HEK293 (cell line): Measurements from ENCODE around the gene DDX50.

ENCODE experiments used
- CTCF ChIA-PET: fragments of 350-600 bp; formaldehyde crosslinking; extraction: SDS; loops from one replicate; lab custom pipeline; 2021; ENCODE audit warnings: antibody characterized with exemption; lab: Yijun Ruan, JAX
- POLR2A ChIA-PET: fragments of 300-600 bp; formaldehyde crosslinking; extraction: SDS; loops from one replicate; lab custom pipeline; 2020; ENCODE audit warnings: antibody characterized with exemption, inconsistent platforms; lab: Yijun Ruan, JAX
- H3K27ac ChIP-seq: fragments of 200-500 bp; sonication (Bioruptor generic); 2 replicates; pipeline ENCODE4 v1.5.1; 2014; ENCODE audit warnings: low read depth, low read length, control low read depth, inconsistent platforms; ENCODE audit errors: extremely low read depth
- H3K36me3 ChIP-seq, 2 experiments: fragments of 200-500 bp in 1 of 2; sonication (Bioruptor generic) in 1 of 2; 1 replicate in 1 of 2; 2 replicates in 1 of 2; pipeline ENCODE4 v1.5.1; 2014 to 2017; ENCODE audit warnings: inconsistent platforms in 2 of 2, low read length in 2 of 2; ENCODE audit not compliant: control insufficient read depth in 2 of 2, insufficient read depth in 1 of 2
- H3K4me1 ChIP-seq: fragments of 200-500 bp; sonication (Bioruptor generic); 2 replicates; pipeline ENCODE4 v1.5.1; 2014; ENCODE audit warnings: mild to moderate bottlenecking, low read length, inconsistent platforms; ENCODE audit not compliant: control insufficient read depth, insufficient read depth
- H3K4me3 ChIP-seq: 2 replicates; pipeline ENCODE4 v1.5.1; 2011; ENCODE audit warnings: low read depth, mild to moderate bottlenecking, control low read depth, low read length, moderate library complexity
- H3K9me3 ChIP-seq: fragments of 200-500 bp; sonication (Bioruptor generic); 2 replicates; pipeline ENCODE4 v1.5.1; 2014; ENCODE audit warnings: low read depth, low read length, inconsistent platforms; ENCODE audit not compliant: control insufficient read depth, insufficient read depth
- EGR2 ChIP-seq: fragments of 450-650 bp; formaldehyde crosslinking; IDR thresholded peaks from 2 replicates; pipeline ENCODE4 v1.5.1; 2016; ENCODE audit warnings: low read depth, missing biosample characterization, missing genetic modification characterization
- HOXC10 ChIP-seq: sonication (generic); formaldehyde crosslinking; IDR thresholded peaks from 2 replicates; pipeline ENCODE4 v1.8.1; 2023; ENCODE audit warnings: mild to moderate bottlenecking, missing genetic modification reagents
- KLF16 ChIP-seq: fragments of 450-650 bp; formaldehyde crosslinking; IDR thresholded peaks from 2 replicates; pipeline ENCODE4 v1.5.1; 2017; ENCODE audit warnings: missing biosample characterization, missing genetic modification characterization
- OVOL3 ChIP-seq: fragments of 450-650 bp; formaldehyde crosslinking; IDR thresholded peaks from 2 replicates; pipeline ENCODE4 v1.5.1; 2016; ENCODE audit warnings: missing biosample characterization, missing genetic modification characterization
- TSHZ1 ChIP-seq: fragments of 450-650 bp; formaldehyde crosslinking; IDR thresholded peaks from 2 replicates; pipeline ENCODE4 v1.5.1; 2016; ENCODE audit warnings: missing biosample characterization, missing genetic modification characterization, borderline replicate concordance
- YY2 ChIP-seq: fragments of 450-650 bp; formaldehyde crosslinking; IDR thresholded peaks from 2 replicates; pipeline ENCODE4 v1.5.1; 2016; ENCODE audit warnings: missing biosample characterization, missing genetic modification characterization
- ZBTB1 ChIP-seq: fragments of 450-650 bp; formaldehyde crosslinking; IDR thresholded peaks from 2 replicates; pipeline ENCODE4 v1.5.1; 2016; ENCODE audit warnings: missing biosample characterization, missing genetic modification characterization
- ZBTB17 ChIP-seq: fragments of 450-650 bp; formaldehyde crosslinking; IDR thresholded peaks from 2 replicates; pipeline ENCODE4 v1.5.1; 2016; ENCODE audit warnings: missing biosample characterization, missing genetic modification characterization
- ZBTB20 ChIP-seq: fragments of 450-650 bp; formaldehyde crosslinking; IDR thresholded peaks from 2 replicates; pipeline ENCODE4 v1.5.1; 2016; ENCODE audit warnings: missing biosample characterization, missing genetic modification characterization
- ZBTB26 ChIP-seq: fragments of 450-650 bp; formaldehyde crosslinking; optimal IDR thresholded peaks from 2 replicates; pipeline ENCODE3; 2016; ENCODE audit warnings: missing biosample characterization, mild to moderate bottlenecking, missing genetic modification characterization
- ZBTB7A ChIP-seq: fragments of 450-650 bp; formaldehyde crosslinking; IDR thresholded peaks from 2 replicates; pipeline ENCODE4 v1.5.1; 2016; ENCODE audit warnings: low read depth, missing biosample characterization, missing genetic modification characterization
- ZFHX2 ChIP-seq: fragments of 450-650 bp; formaldehyde crosslinking; conservative IDR thresholded peaks from 2 replicates; pipeline ENCODE4 v1.5.1; 2016; ENCODE audit warnings: missing biosample characterization, missing genetic modification characterization
- ZNF2 ChIP-seq: fragments of 450-650 bp; formaldehyde crosslinking; IDR thresholded peaks from 2 replicates; pipeline ENCODE4 v1.5.1; 2016; ENCODE audit warnings: missing biosample characterization, missing genetic modification characterization
- ZNF266 ChIP-seq: fragments of 450-650 bp; formaldehyde crosslinking; IDR thresholded peaks from 2 replicates; pipeline ENCODE4 v1.5.1; 2016; ENCODE audit warnings: missing biosample characterization, missing genetic modification characterization, low read depth
- ZNF292 ChIP-seq: fragments of 450-650 bp; formaldehyde crosslinking; IDR thresholded peaks from 2 replicates; pipeline ENCODE4 v1.5.1; 2016; ENCODE audit warnings: low read depth, missing biosample characterization, missing genetic modification characterization, borderline replicate concordance
- ZNF302 ChIP-seq: fragments of 450-650 bp; formaldehyde crosslinking; IDR thresholded peaks from 2 replicates; pipeline ENCODE4 v1.5.1; 2016; ENCODE audit warnings: missing biosample characterization, missing genetic modification characterization, low read depth
- ZNF530 ChIP-seq: fragments of 450-650 bp; formaldehyde crosslinking; IDR thresholded peaks from 2 replicates; pipeline ENCODE4 v1.5.1; 2016; ENCODE audit warnings: low read depth, missing biosample characterization, missing genetic modification characterization
- ZNF610 ChIP-seq: fragments of 450-650 bp; formaldehyde crosslinking; IDR thresholded peaks from 2 replicates; pipeline ENCODE4 v1.5.1; 2016; ENCODE audit warnings: missing biosample characterization, missing genetic modification characterization, borderline replicate concordance
- ZNF792 ChIP-seq: fragments of 450-650 bp; formaldehyde crosslinking; IDR thresholded peaks from 2 replicates; pipeline ENCODE4 v1.5.1; 2016; ENCODE audit warnings: missing biosample characterization, missing genetic modification characterization
- ZSCAN16 ChIP-seq: fragments of 450-650 bp; formaldehyde crosslinking; IDR thresholded peaks from 2 replicates; pipeline ENCODE4 v1.5.1; 2016; ENCODE audit warnings: missing biosample characterization, missing genetic modification characterization
- ZSCAN30 ChIP-seq: fragments of 450-650 bp; IDR thresholded peaks from 2 replicates; pipeline ENCODE4 v1.5.1; 2018; ENCODE audit warnings: missing biosample characterization, mild to moderate bottlenecking, missing genetic modification characterization, moderate library complexity
- TF ChIP-seq, protein P1 (sequence below): fragments of 450-650 bp; formaldehyde crosslinking; IDR thresholded peaks from 2 replicates; pipeline ENCODE4 v1.5.1; 2016; ENCODE audit warnings: missing biosample characterization, missing genetic modification characterization
- TF ChIP-seq, protein P2 (sequence below): fragments of 450-650 bp; formaldehyde crosslinking; IDR thresholded peaks from 2 replicates; pipeline ENCODE4 v1.5.1; 2016; ENCODE audit warnings: missing biosample characterization, missing genetic modification characterization

The DDX50 gene

DNA sequence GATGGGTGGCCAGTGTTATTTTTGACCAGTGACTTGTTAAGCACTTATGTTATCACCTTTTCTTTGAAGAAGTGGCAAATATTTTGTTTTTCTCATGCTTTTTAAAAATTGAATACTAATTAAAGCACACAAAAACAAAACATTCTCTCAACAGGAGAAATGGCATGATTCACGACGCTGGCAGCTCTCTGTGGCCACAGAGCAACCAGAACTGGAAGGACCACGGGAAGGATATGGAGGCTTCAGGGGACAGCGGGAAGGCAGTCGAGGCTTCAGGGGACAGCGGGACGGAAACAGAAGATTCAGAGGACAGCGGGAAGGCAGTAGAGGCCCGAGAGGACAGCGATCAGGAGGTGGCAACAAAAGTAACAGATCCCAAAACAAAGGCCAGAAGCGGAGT is 81.3 kb downstream of the DDX50 start:
- Histone ChIP-seq H3K36me3 (peaks cover 52 to 79% of the 10 kb centered on the region in 2 experiments), H3K9me3 (no peaks in the 10 kb centered on the region), H3K4me1 (no peaks in the 10 kb centered on the region), H3K4me3 (no peak overlapping the region), H3K27ac (no peak overlapping the region)
- TF ChIP-seq KLF16 (tag by site-specific recombination) (no peak), ZNF610 (no peak), ZNF266 (tag by site-specific recombination) (no peak), HOXC10 (no peak), ZNF292 (tag by site-specific recombination) (no peak), ZNF530 (tag by site-specific recombination) (no peak), ZBTB17 (tag by site-specific recombination) (no peak), ZBTB1 (tag by site-specific recombination) (no peak), ZNF302 (tag by site-specific recombination) (no peak), TSHZ1 (no peak), ZNF2 (no peak)
- ChIA-PET POLR2A (no interaction called here), CTCF (no interaction called here)

DNA sequence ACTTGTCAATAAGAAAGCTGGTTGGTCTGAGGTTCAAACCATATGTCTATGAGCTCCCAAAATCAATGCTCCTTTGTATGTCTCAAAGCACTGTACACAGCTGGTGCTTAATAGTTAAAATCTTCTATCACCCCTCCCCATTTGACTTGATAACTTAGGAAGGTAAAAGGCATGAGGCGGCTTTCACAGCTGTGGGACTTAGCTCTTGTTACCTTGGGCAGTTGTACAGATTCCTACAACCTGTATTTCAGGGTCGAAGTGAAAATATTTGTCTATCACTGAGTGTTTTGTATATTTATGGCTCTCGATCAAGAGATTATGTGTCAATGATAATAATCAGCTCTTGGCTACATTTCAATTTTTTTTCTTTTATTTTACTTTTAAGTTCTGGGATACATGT is 86.5 kb downstream of the DDX50 start:
- Histone ChIP-seq H3K27ac (no peak overlapping the region), H3K9me3 (no peaks in the 10 kb centered on the region), H3K4me1 (peaks cover 9% of the 10 kb centered on the region; the same call in 1 of the 2 replicates), H3K4me3 (no peak overlapping the region), H3K36me3 (peaks cover 22 to 35% of the 10 kb centered on the region in 2 experiments)
- ChIA-PET POLR2A (interaction anchor here (0.7 to 1.4 kb wide), 2 partner anchors 32 to 462 kb away, joined by 3 to 6 read pairs; partner anchors contain the start of gene DDX21), CTCF (interaction anchor here (0.6 to 1.0 kb wide), 4 partner anchors 10 to 250 kb away, joined by 3 to 7 read pairs (median 3); no protein-coding TSS in a partner anchor)
- peak; percentile 71 for TF ChIP-seq ZBTB20
- 0 out of 2 replicates have a peak, but pooled peaks have one; percentile 28 for TF ChIP-seq ZNF792 (tag by site-specific recombination)
- no peak for TF ChIP-seq EGR2 (tag by site-specific recombination)
- TF ChIP-seq, all 188 proteins: peak for 2

- H3K9me3 ChIP-seq, result no peaks in the 10 kb centered on the region
- H3K4me3 ChIP-seq, result peak within 1 kb of the TSS; percentile 76
- H3K27ac ChIP-seq, result peak within 1 kb of the TSS; percentile 84
- H3K4me1 ChIP-seq, result peaks cover 13% of the 10 kb centered on the region; the same call in 1 of the 2 replicates
- peaks cover 11 to 28% of the 10 kb centered on the region in 2 experiments for H3K36me3 ChIP-seq
- ChIA-PET POLR2A (interaction anchor here (1.4 kb wide), 1 partner anchor 33 kb away, joined by 6 read pairs; the partner anchor contains the start of gene DDX21), CTCF (interaction anchor here (0.6 to 1.0 kb wide), 3 partner anchors 23 to 249 kb away, joined by 3 read pairs; no protein-coding TSS in a partner anchor)
- TF ChIP-seq, protein P1, sequence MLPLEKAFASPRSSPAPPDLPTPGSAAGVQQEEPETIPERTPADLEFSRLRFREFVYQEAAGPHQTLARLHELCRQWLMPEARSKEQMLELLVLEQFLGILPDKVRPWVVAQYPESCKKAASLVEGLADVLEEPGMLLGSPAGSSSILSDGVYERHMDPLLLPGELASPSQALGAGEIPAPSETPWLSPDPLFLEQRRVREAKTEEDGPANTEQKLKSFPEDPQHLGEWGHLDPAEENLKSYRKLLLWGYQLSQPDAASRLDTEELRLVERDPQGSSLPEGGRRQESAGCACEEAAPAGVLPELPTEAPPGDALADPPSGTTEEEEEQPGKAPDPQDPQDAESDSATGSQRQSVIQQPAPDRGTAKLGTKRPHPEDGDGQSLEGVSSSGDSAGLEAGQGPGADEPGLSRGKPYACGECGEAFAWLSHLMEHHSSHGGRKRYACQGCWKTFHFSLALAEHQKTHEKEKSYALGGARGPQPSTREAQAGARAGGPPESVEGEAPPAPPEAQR (tag by site-specific recombination), result no peak
- TF ChIP-seq ZSCAN16 (0 out of 2 replicates have a peak, but pooled peaks have one; percentile 55), ZFHX2 (tag by site-specific recombination) (peak; percentile 18; the same call in 1 of the 2 replicates), ZBTB26 (tag by site-specific recombination) (peak; percentile 48), ZSCAN30 (tag by site-specific recombination) (peak; percentile 78), YY2 (0 out of 2 replicates have a peak, but pooled peaks have one; percentile 51), OVOL3 (peak; percentile 76), ZBTB7A (tag by site-specific recombination) (peak; percentile 77; the same call in 1 of the 2 replicates)
- TF ChIP-seq, protein P2, sequence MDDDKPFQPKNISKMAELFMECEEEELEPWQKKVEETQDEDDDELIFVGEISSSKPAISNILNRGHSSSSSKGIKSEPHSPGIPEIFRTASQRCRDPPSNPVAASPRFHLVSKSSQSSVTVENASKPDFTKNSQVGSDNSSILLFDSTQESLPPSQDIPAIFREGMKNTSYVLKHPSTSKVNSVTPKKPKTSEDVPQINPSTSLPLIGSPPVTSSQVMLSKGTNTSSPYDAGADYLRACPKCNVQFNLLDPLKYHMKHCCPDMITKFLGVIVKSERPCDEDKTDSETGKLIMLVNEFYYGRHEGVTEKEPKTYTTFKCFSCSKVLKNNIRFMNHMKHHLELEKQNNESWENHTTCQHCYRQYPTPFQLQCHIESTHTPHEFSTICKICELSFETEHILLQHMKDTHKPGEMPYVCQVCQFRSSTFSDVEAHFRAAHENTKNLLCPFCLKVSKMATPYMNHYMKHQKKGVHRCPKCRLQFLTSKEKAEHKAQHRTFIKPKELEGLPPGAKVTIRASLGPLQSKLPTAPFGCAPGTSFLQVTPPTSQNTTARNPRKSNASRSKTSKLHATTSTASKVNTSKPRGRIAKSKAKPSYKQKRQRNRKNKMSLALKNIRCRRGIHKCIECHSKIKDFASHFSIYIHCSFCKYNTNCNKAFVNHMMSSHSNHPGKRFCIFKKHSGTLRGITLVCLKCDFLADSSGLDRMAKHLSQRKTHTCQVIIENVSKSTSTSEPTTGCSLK (tag by site-specific recombination), result no peak
Observed at GRCh38 chr10:68988530-68989316, 87.6 kb downstream of the DDX50 start, which contains the start of gene KIFBP. KIFBP (plus strand) TSS chr10:68988803; CDS start chr10:68988833, 30 bp downstream.
